Activated T-helper 1 cell treated with anti-CD3 and anti-CD28 coated beads, Interleukin-2, amount 50 U/mL, for 16 hours (primary cell): Measurements from ENCODE around the gene PCDHGA6.

Experiments used
- DNase-seq, 2 donors: peaks; one replicate each; pipeline ENCODE4 v3.0.0-alpha.2; 2020; ENCODE audit warnings: low read depth in 1 of 2, low spot score in 1 of 2

Gene PCDHGA6

DNA sequence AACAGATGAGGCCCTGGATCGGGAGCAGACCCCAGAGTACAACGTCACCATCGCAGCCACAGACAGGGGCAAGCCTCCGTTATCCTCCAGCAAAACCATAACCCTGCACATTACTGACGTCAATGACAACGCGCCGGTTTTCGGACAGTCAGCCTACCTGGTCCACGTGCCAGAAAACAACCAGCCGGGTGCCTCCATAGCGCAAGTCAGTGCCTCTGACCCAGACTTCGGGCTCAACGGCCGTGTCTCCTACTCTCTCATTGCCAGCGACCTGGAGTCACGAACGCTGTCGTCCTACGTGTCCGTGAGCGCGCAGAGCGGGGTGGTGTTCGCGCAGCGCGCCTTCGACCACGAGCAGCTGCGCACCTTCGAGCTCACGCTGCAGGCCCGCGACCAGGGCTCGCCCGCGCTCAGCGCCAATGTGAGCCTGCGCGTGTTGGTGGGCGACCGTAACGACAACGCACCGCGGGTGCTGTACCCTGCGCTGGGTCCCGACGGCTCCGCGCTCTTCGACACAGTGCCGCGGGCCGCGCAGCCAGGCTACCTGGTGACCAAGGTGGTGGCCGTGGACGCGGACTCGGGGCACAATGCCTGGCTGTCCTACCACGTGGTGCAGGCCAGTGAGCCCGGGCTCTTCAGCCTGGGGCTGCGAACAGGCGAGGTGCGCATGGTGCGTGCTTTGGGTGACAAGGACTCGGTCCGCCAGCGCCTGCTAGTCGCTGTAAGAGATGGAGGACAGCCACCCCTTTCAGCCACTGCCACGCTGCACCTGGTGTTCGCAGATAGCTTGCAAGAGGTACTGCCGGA, 45.6 kb downstream of the PCDHGA6 start:
- DNase-seq: no peak

DNA sequence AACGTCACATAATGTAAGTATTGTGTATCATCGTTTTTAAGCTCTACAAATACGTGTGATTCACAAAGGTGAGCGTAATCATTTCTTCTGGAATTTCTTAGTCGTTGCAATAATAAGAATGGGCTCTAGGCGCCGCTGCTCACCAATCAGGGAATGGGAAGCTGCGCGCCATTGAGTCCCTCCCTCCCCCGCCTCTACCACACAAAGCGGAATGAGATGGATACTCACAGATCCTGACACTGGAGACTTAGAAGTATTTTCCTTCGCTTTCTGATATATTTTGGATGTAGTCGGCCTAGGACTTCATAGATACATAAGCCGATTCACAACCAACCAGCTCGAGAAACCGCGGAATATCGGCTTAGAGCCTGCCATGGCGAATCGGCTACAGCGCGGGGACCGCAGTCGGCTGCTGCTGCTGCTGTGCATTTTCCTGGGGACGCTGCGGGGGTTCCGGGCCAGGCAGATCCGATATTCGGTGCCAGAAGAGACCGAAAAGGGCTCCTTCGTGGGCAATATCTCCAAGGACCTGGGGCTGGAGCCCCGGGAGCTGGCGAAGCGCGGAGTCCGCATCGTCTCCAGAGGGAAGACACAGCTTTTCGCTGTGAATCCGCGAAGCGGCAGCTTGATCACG, 47.3 kb downstream of the PCDHGA6 start, which contains the start of gene PCDHGA11:
Gene PCDHGA11, plus strand, starts transcription at position 197 of the 634 bp plus-strand sequence. Its CDS starts 177 bp downstream, at position 374.
- DNase-seq: no peak

DNA sequence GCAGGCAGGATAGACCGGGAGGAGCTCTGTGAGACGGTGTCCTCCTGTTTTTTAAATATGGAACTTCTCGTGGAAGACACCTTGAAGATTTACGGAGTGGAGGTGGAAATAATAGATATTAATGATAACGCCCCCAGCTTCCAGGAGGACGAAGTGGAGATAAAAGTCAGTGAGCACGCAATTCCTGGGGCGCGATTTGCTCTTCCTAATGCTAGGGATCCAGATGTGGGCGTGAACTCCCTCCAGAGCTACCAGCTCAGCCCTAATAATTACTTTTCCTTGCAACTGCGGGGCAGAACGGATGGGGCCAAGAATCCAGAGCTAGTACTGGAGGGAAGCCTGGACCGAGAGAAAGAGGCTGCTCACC, 47.8 kb downstream of the PCDHGA6 start:
- DNase-seq: no peak

DNA sequence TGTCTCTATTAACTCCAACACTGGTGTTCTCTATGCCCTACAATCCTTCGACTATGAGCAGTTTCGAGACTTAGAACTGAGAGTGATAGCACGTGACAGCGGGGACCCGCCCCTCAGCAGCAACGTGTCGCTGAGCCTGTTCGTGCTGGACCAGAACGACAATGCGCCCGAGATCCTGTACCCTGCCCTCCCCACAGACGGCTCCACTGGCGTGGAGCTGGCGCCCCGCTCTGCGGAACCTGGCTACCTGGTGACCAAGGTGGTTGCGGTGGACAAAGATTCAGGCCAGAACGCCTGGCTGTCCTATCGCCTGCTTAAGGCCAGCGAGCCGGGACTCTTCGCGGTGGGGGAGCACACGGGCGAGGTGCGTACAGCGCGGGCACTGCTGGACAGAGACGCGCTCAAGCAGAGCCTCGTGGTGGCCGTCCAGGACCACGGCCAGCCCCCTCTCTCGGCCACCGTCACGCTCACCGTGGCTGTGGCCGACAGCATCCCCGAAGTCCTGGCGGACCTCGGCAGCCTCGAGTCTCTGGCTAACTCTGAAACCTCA, 49.1 kb downstream of the PCDHGA6 start:
- no peak for DNase-seq

DNA sequence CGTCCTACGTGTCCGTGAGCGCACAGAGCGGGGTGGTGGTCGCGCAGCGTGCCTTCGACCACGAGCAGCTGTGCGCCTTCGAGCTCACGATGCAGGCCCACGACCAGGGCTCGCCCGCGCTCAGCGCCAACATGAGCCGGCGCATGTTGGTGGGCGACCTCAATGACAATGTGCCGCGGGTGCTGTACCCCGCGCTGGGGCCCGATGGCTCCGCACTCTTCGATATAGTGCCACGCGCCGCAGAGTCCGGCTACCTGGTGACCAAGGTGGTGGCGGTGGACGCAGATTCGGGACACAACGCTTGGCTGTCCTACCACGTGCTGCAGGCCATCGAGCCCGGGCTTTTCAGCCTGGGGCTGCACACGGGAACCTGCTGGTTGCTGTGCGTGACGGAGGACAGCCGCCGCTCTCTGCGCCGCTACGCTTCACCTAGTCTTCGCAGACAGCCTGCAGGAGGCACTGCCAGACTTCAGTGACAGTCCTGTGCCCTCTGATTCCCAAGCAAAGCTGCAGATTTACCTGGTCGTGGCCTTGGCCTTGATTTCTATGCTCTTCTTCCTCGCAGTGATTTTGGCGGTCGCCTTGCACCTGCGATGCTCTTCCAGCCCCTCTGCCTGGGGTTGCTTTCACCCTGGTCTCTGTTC, 54.2 kb downstream of the PCDHGA6 start:
- no peak for DNase-seq
